Stimulated activated naive CD8-positive, alpha-beta T cell treated with anti-CD3 and anti-CD28 coated beads, Interleukin-15, amount 100 ng/mL, for 72 hours (primary cell): ENCODE data around the gene CTNNB1.

Experiments used
- ATAC-seq: fragments of 150-1000 bp; cut with Tn5 transposase; 2 replicates; pipeline ENCODE4 v1.10.0; 2021; ENCODE audit warnings: mild to moderate bottlenecking, moderate library complexity
- DNase-seq, 2 donors: peaks; one replicate each; pipeline ENCODE4 v3.0.0; 2021 to 2022
- H3K27ac Mint-ChIP-seq, 2 donors: one replicate each; pipeline ENCODE4 v1.8.0; 2022; ENCODE audit warnings: mild to moderate bottlenecking in 2 of 2, mixed read lengths in 2 of 2, moderate library complexity in 2 of 2
- H3K27me3 Mint-ChIP-seq: one replicate; pipeline ENCODE4 v1.8.0; 2022; ENCODE audit warnings: mixed read lengths
- H3K4me1 Mint-ChIP-seq: one replicate; pipeline ENCODE4 v1.8.0; 2022; ENCODE audit warnings: mild to moderate bottlenecking, mixed read lengths
- H3K4me3 Mint-ChIP-seq, 2 donors: one replicate each; pipeline ENCODE4 v1.8.0; 2022; ENCODE audit warnings: mild to moderate bottlenecking in 2 of 2, mixed read lengths in 2 of 2, moderate library complexity in 1 of 2
- H3K9me3 Mint-ChIP-seq, 2 donors: one replicate each; pipeline ENCODE4 v1.8.0; 2022; ENCODE audit warnings: mixed read lengths in 2 of 2

CTNNB1 gene

GRCh38 chr3:41288785-41289184, 89.5 kb downstream of the CTNNB1 start:
- Mint-ChIP-seq H3K27ac (no peak overlapping the region), H3K4me1 (peaks cover 10% of the 10 kb centered on the region), H3K27me3 (no peaks in the 10 kb centered on the region), H3K9me3 (peaks cover 0 to 10% of the 10 kb centered on the region in 2 donors), H3K4me3 (no peak overlapping the region)
- no peak for DNase-seq
- no peak for ATAC-seq
